Measurements from ENCODE around the gene CPNE6.

- no peak for TF ChIP-seq CTCF (conservative IDR thresholded peaks at IDR 0.05; ENCODE audit: low read length)
- TF ChIP-seq EZH2phosphoT487 (IDR thresholded peaks at IDR 0.05; ENCODE audit: borderline replicate concordance, low read depth, low read length) = no peak
These were observed 17.1 kb upstream of the CPNE6 start for GRCh38 chr14:24054324-24054641.

Data from OCI-LY7 (cell line).